ENCODE results near the gene ZNF384. TPM values are rescaled to one million over a fixed set of nuclear protein-coding genes. Genes with fewer than 3 reads are reported as not detected.

ZNF384 gene
- total RNA-seq, 1 donor from 2014 or later: 38.0 TPM

DNA sequence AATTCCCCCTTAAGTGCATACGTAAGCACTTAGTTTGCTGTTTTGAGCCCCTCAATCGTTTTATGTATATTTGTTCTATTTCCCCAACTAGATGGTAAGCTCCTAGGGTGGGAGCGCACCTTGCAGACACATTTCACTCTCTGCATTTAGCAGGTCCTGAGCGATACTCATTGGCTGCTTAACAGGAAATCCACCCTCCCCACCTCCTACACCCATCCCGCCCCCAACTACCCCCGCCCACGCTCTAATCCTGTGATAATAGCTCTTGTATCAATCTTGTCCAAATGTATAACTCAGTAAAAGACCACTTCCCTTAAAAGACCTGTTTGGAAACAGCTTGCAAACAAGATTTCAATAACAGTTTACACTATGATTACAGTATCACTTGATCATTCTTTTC is 61.6 kb downstream of the ZNF384 start:
- Histone ChIP-seq H3K9ac (no peak overlapping the region), H3K79me2 (ENCODE audit: low read depth) (no peaks in the 10 kb centered on the region), H3K4me3 (no peak overlapping the region), H3F3A (ENCODE audit: low read depth) (peaks cover 20% of the 10 kb centered on the region), H4K20me1 (ENCODE audit: low read depth) (no peaks in the 10 kb centered on the region), H3K27me3 (no peaks in the 10 kb centered on the region), H3K4me1 (peaks cover 18% of the 10 kb centered on the region), H3K9me3 (ENCODE audit: low read depth) (no peaks in the 10 kb centered on the region), H3K4me2 (no peak overlapping the region), H3K27ac (no peak overlapping the region), H2AFZ (replicated peaks) (peak overlapping the region; percentile 36), H3K36me3 (no peaks in the 10 kb centered on the region)
- no peak for DNase-seq (ENCODE audit: low spot score)
- H3K27ac Mint-ChIP-seq: no peak overlapping the region
- H3K4me3 Mint-ChIP-seq: no peak overlapping the region
- H3K9me3 Mint-ChIP-seq: no peaks in the 10 kb centered on the region
- no peaks in the 10 kb centered on the region for H3K36me3 Mint-ChIP-seq
- H3K27me3 Mint-ChIP-seq (ENCODE audit: insufficient read depth, low read depth): peaks cover 14% of the 10 kb centered on the region
- peaks cover 26% of the 10 kb centered on the region for H3K4me1 Mint-ChIP-seq
- TF ChIP-seq EZH2phosphoT487 (IDR thresholded peaks at IDR 0.05) (no peak), EZH2 (IDR thresholded peaks at IDR 0.05) (no peak)
- TF ChIP-seq, protein P1, sequence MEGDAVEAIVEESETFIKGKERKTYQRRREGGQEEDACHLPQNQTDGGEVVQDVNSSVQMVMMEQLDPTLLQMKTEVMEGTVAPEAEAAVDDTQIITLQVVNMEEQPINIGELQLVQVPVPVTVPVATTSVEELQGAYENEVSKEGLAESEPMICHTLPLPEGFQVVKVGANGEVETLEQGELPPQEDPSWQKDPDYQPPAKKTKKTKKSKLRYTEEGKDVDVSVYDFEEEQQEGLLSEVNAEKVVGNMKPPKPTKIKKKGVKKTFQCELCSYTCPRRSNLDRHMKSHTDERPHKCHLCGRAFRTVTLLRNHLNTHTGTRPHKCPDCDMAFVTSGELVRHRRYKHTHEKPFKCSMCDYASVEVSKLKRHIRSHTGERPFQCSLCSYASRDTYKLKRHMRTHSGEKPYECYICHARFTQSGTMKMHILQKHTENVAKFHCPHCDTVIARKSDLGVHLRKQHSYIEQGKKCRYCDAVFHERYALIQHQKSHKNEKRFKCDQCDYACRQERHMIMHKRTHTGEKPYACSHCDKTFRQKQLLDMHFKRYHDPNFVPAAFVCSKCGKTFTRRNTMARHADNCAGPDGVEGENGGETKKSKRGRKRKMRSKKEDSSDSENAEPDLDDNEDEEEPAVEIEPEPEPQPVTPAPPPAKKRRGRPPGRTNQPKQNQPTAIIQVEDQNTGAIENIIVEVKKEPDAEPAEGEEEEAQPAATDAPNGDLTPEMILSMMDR (IDR thresholded peaks at IDR 0.05): no peak

DNA sequence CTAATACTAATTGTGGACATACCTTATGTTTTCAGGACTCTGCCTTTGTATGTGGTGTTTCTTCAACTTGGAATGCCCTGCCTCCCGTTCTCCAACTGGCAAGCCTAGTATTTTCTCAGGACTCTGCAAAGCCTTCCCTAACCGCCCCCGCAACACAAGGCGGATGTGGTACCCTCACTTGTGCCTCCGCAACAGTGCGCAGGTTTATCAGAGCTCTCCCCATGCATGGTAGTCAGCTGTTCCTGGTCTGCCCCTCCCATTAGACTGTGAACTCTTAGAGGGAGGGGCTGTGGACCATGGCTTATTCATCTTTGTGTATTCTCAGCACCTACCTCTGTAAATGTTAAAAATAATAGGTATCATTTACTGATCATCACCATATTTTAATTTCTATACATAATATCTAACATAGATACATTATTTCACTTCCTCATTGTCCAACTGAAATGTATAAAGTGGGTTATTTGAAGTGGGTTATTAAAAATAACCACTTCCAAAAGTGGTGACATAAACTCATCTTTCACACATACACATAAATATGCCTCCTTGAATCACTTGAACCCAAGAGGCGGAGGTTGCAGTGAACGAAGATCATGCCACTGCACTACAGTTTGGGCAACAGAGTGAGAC is 62.4 kb downstream of the ZNF384 start:
- H3K4me2 ChIP-seq: no peak overlapping the region
- H3K9ac ChIP-seq: no peak overlapping the region
- no peak overlapping the region for H2AFZ ChIP-seq (replicated peaks)
- no peak overlapping the region for H3K4me3 ChIP-seq
- H3K9me3 ChIP-seq (ENCODE audit: low read depth): no peaks in the 10 kb centered on the region
- peaks cover 12% of the 10 kb centered on the region for H3F3A ChIP-seq (ENCODE audit: low read depth)
- H3K4me3 Mint-ChIP-seq: no peak overlapping the region
- TF ChIP-seq EZH2 (IDR thresholded peaks at IDR 0.05) (no peak), EZH2phosphoT487 (IDR thresholded peaks at IDR 0.05) (no peak)
- TF ChIP-seq, protein P1 (IDR thresholded peaks at IDR 0.05): no peak
- no peak for DNase-seq (ENCODE audit: low spot score)
- no peaks in the 10 kb centered on the region for H3K27me3 ChIP-seq
- no peaks in the 10 kb centered on the region for H3K79me2 ChIP-seq (ENCODE audit: low read depth)
- no peaks in the 10 kb centered on the region for H3K36me3 Mint-ChIP-seq
- no peaks in the 10 kb centered on the region for H3K9me3 Mint-ChIP-seq
- peaks cover 18% of the 10 kb centered on the region for H3K4me1 Mint-ChIP-seq
- no peak overlapping the region for H3K27ac ChIP-seq
- H3K4me1 ChIP-seq: peaks cover 9% of the 10 kb centered on the region
- no peaks in the 10 kb centered on the region for H3K36me3 ChIP-seq
- H3K27ac Mint-ChIP-seq: no peak overlapping the region
- H4K20me1 ChIP-seq (ENCODE audit: low read depth): no peaks in the 10 kb centered on the region
- peaks cover 14% of the 10 kb centered on the region for H3K27me3 Mint-ChIP-seq (ENCODE audit: insufficient read depth, low read depth)

DNA sequence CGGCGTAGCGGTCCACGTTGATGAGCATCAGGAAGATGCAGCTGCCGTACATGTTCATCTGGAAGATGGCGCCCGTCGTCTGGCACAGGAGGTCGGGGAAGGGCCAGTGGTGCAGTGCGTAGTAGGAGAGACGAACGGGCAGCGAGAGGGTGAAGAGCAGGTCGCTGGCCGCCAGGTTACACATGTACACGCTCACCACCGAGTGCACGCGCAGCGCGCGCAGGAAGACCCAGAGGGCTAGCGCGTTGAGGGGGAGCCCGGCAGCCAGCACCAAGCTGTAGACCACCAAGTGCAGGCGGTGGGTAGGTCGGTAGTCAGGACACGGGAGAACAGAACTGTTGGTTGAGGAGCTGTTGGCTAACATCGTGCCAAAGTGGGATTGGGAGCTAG is 68.3 kb downstream of the ZNF384 start:
- no peaks in the 10 kb centered on the region for H3K36me3 ChIP-seq
- H3K27ac Mint-ChIP-seq: no peak overlapping the region
- no peaks in the 10 kb centered on the region for H3K9me3 Mint-ChIP-seq
- no peak overlapping the region for H3K4me2 ChIP-seq
- H3F3A ChIP-seq (ENCODE audit: low read depth): peaks cover 24% of the 10 kb centered on the region
- H3K4me3 Mint-ChIP-seq: peak overlapping the region; percentile 67
- no peak overlapping the region for H3K9ac ChIP-seq
- peak overlapping the region; percentile 90 for H2AFZ ChIP-seq (replicated peaks)
- no peak overlapping the region for H3K4me3 ChIP-seq
- TF ChIP-seq EZH2 (IDR thresholded peaks at IDR 0.05) (no peak), EZH2phosphoT487 (IDR thresholded peaks at IDR 0.05) (no peak)
- TF ChIP-seq, protein P1 (IDR thresholded peaks at IDR 0.05): no peak
- H4K20me1 ChIP-seq (ENCODE audit: low read depth): no peaks in the 10 kb centered on the region
- H3K36me3 Mint-ChIP-seq: no peaks in the 10 kb centered on the region
- no peak overlapping the region for H3K27ac ChIP-seq
- no peak for DNase-seq (ENCODE audit: low spot score)
- H3K9me3 ChIP-seq (ENCODE audit: low read depth): no peaks in the 10 kb centered on the region
- no peaks in the 10 kb centered on the region for H3K4me1 ChIP-seq
- peaks cover 13% of the 10 kb centered on the region for H3K27me3 Mint-ChIP-seq (ENCODE audit: insufficient read depth, low read depth)
- peaks cover 30% of the 10 kb centered on the region for H3K27me3 ChIP-seq
- no peaks in the 10 kb centered on the region for H3K79me2 ChIP-seq (ENCODE audit: low read depth)
- H3K4me1 Mint-ChIP-seq: peaks cover 15% of the 10 kb centered on the region
